DMS153 treated with DMSO at 0.1 percent for 48 hours (cell line): Measurements from ENCODE around the gene OR3A3.

ENCODE experiments used
- DNase-seq: peaks from one replicate; lab custom pipeline; 2025; ENCODE audit not compliant: unreplicated experiment; lab: John Stamatoyannopoulos, UW

Gene OR3A3

GRCh38 chr17:3471599-3471998 is 60.4 kb downstream of the OR3A3 start, which contains the start of gene SPATA22:
TSS of gene SPATA22 (minus strand) at chr17:3471819. CDS start at chr17:3469325, 2,494 bp downstream.
- DNase-seq = no peak

- DNase-seq = no peak
Observed at GRCh38 chr17:3472137-3472536, 61.0 kb downstream of the OR3A3 start.
